Keratinocyte (primary cell): Measurements from ENCODE around the gene CMIP.

Experiments used
- CTCF ChIP-seq, 3 experiments: IDR thresholded peaks in 1 of 3; conservative IDR thresholded peaks in 1 of 3; optimal IDR thresholded peaks in 1 of 3; 2 replicates in 2 of 3; 3 replicates in 1 of 3; pipeline versions ENCODE3 to v1.5.1; 2011; ENCODE audit warnings: low read length in 3 of 3, mild to moderate bottlenecking in 3 of 3, moderate library complexity in 2 of 3, control low read depth in 1 of 3, inconsistent platforms in 1 of 3; ENCODE audit not compliant: insufficient read depth in 2 of 3; ENCODE audit errors: extremely low read depth in 1 of 3
- EZH2 ChIP-seq: IDR thresholded peaks from one replicate; pipeline ENCODE4 v1.6.1; 2012; ENCODE audit warnings: inconsistent platforms, mild to moderate bottlenecking, low read length, moderate library complexity

GRCh38 chr16:81518439-81518757 lies 73.8 kb downstream of the CMIP start:
- TF ChIP-seq CTCF (optimal IDR thresholded peaks at IDR 0.05 in 1 of 3, IDR thresholded peaks at IDR 0.05 in 1 of 3, conservative IDR thresholded peaks at IDR 0.05 in 1 of 3; ENCODE audit: extremely low read depth in 1 of 3, insufficient read depth in 2 of 3, low read length in 3 of 3), result no peak
- no peak for TF ChIP-seq EZH2
